ENCODE results near the gene SAP30BP.
A peak's percentile ranks its signal among the peaks of the same experiment; 100 is the strongest.

The SAP30BP gene

DNA sequence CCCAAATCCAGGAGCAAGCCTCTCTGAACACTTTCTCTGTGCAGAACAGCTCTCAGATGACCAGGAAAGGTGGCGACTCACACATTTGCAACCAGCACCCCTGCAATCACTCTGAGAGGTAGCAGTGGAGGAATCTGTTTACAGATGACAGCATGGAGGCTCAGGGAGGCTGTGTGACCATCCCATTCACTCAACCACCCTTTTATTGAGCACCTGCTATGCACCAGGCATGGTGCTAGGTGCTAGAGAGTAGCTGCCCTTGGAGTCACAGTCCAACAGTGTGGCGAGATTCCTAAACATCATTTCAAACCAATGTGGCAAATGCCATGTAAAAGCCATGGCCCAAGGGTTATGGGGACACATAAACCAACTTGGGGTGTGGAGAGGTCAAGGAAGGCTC is 52.6 kb downstream of the SAP30BP start:
- H3K9me2 ChIP-seq (replicated peaks; ENCODE audit: control insufficient read depth, low read length), result no peaks in the 10 kb centered on the region
- H3K4me1 ChIP-seq (ENCODE audit: control insufficient read depth, low read length), result peaks cover 9% of the 10 kb centered on the region
- H3K36me3 ChIP-seq (ENCODE audit: control insufficient read depth, low read length), result no peaks in the 10 kb centered on the region
- H3F3A ChIP-seq (ENCODE audit: control insufficient read depth, insufficient read depth), result no peaks in the 10 kb centered on the region
- no peaks in the 10 kb centered on the region for H3K9me3 ChIP-seq (ENCODE audit: control insufficient read depth, insufficient read depth, low read length)
- H3K4me2 ChIP-seq (ENCODE audit: low read length), result no peak overlapping the region
- TF ChIP-seq, protein P1, sequence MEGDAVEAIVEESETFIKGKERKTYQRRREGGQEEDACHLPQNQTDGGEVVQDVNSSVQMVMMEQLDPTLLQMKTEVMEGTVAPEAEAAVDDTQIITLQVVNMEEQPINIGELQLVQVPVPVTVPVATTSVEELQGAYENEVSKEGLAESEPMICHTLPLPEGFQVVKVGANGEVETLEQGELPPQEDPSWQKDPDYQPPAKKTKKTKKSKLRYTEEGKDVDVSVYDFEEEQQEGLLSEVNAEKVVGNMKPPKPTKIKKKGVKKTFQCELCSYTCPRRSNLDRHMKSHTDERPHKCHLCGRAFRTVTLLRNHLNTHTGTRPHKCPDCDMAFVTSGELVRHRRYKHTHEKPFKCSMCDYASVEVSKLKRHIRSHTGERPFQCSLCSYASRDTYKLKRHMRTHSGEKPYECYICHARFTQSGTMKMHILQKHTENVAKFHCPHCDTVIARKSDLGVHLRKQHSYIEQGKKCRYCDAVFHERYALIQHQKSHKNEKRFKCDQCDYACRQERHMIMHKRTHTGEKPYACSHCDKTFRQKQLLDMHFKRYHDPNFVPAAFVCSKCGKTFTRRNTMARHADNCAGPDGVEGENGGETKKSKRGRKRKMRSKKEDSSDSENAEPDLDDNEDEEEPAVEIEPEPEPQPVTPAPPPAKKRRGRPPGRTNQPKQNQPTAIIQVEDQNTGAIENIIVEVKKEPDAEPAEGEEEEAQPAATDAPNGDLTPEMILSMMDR (IDR thresholded peaks at IDR 0.05; ENCODE audit: low read depth, low read length, poor library complexity, severe bottlenecking), result no peak
- TF ChIP-seq EZH2phosphoT487 (IDR thresholded peaks at IDR 0.05; ENCODE audit: borderline replicate concordance, low read length), result no peak
- H3K27me3 ChIP-seq (ENCODE audit: control insufficient read depth, low read length), result peaks cover 31% of the 10 kb centered on the region
- H3K4me3 ChIP-seq (ENCODE audit: low read length), result no peak overlapping the region
- no peaks in the 10 kb centered on the region for H3K79me2 ChIP-seq (ENCODE audit: control insufficient read depth, low read length)
- H4K20me1 ChIP-seq (ENCODE audit: control insufficient read depth, insufficient read depth, low read depth, low read length), result no peaks in the 10 kb centered on the region
- no peak overlapping the region for H3K27ac ChIP-seq (ENCODE audit: low read depth, low read length)

GRCh38 chr17:75720656-75721462 is 53.7 kb downstream of the SAP30BP start, which contains the start of gene ITGB4:
TSS of gene ITGB4 (plus strand) at chr17:75721459. CDS start at chr17:75724704, 3,245 bp downstream.
- peak within 1 kb of the TSS; percentile 71 for H3K4me3 ChIP-seq (ENCODE audit: low read length)
- peaks cover 9% of the 10 kb centered on the region for H3K4me1 ChIP-seq (ENCODE audit: control insufficient read depth, low read length)
- no peaks in the 10 kb centered on the region for H3K79me2 ChIP-seq (ENCODE audit: control insufficient read depth, low read length)
- H3K9me2 ChIP-seq (replicated peaks; ENCODE audit: control insufficient read depth, low read length), result no peaks in the 10 kb centered on the region
- no peak for TF ChIP-seq EZH2phosphoT487 (IDR thresholded peaks at IDR 0.05; ENCODE audit: borderline replicate concordance, low read length)
- TF ChIP-seq, protein P1 (IDR thresholded peaks at IDR 0.05; ENCODE audit: low read depth, low read length, poor library complexity, severe bottlenecking), result no peak
- H3K36me3 ChIP-seq (ENCODE audit: control insufficient read depth, low read length), result no peaks in the 10 kb centered on the region
- H4K20me1 ChIP-seq (ENCODE audit: control insufficient read depth, insufficient read depth, low read depth, low read length), result no peaks in the 10 kb centered on the region
- peaks cover 31% of the 10 kb centered on the region for H3K27me3 ChIP-seq (ENCODE audit: control insufficient read depth, low read length)
- peak within 1 kb of the TSS; percentile 78 for H3K4me2 ChIP-seq (ENCODE audit: low read length)
- H3F3A ChIP-seq (ENCODE audit: control insufficient read depth, insufficient read depth), result no peaks in the 10 kb centered on the region
- no peak within 1 kb of the TSS for H3K27ac ChIP-seq (ENCODE audit: low read depth, low read length)
- no peaks in the 10 kb centered on the region for H3K9me3 ChIP-seq (ENCODE audit: control insufficient read depth, insufficient read depth, low read length)

GRCh38 chr17:75721463-75722011 is 54.4 kb downstream of the SAP30BP start:
- H3K27ac ChIP-seq (ENCODE audit: low read depth, low read length), result no peak overlapping the region
- H3K4me3 ChIP-seq (ENCODE audit: low read length), result peak overlapping the region; percentile 71
- H4K20me1 ChIP-seq (ENCODE audit: control insufficient read depth, insufficient read depth, low read depth, low read length), result no peaks in the 10 kb centered on the region
- no peaks in the 10 kb centered on the region for H3K36me3 ChIP-seq (ENCODE audit: control insufficient read depth, low read length)
- H3K9me3 ChIP-seq (ENCODE audit: control insufficient read depth, insufficient read depth, low read length), result no peaks in the 10 kb centered on the region
- H3K4me1 ChIP-seq (ENCODE audit: control insufficient read depth, low read length), result peaks cover 9% of the 10 kb centered on the region
- TF ChIP-seq, protein P1 (IDR thresholded peaks at IDR 0.05; ENCODE audit: low read depth, low read length, poor library complexity, severe bottlenecking), result no peak
- TF ChIP-seq EZH2phosphoT487 (IDR thresholded peaks at IDR 0.05; ENCODE audit: borderline replicate concordance, low read length), result no peak
- H3K27me3 ChIP-seq (ENCODE audit: control insufficient read depth, low read length), result peaks cover 31% of the 10 kb centered on the region
- no peaks in the 10 kb centered on the region for H3F3A ChIP-seq (ENCODE audit: control insufficient read depth, insufficient read depth)
- peak overlapping the region; percentile 78 for H3K4me2 ChIP-seq (ENCODE audit: low read length)
- no peaks in the 10 kb centered on the region for H3K79me2 ChIP-seq (ENCODE audit: control insufficient read depth, low read length)
- no peaks in the 10 kb centered on the region for H3K9me2 ChIP-seq (replicated peaks; ENCODE audit: control insufficient read depth, low read length)
